Activated B cell treated with CpG ODN at 0.5 μM for 24 hours (primary cell): ENCODE results near the gene STRA6. TPM values are rescaled to one million over a fixed set of nuclear protein-coding genes. Genes with fewer than 3 reads are reported as not detected.

Experiments used
- ATAC-seq: fragments of 200-7000 bp; cut with Tn5 transposase; one replicate; pipeline ENCODE4 v1.10.0; 2021; ENCODE audit warnings: low read depth, mild to moderate bottlenecking, moderate library complexity
- CTCF ChIA-PET: fragments of 350-600 bp; sonication (Branson Sonifier 250); formaldehyde crosslinking; loops from one replicate; lab custom pipeline; 2021; ENCODE audit warnings: antibody characterized with exemption; lab: Charles Lee
- POLR2A ChIA-PET: fragments of 350-600 bp; sonication (Branson Sonifier 250); formaldehyde crosslinking; loops from one replicate; lab custom pipeline; 2021; ENCODE audit warnings: antibody characterized with exemption; lab: Charles Lee
- DNase-seq: peaks from one replicate; pipeline ENCODE4 v3.0.0; 2022
- H3K27ac Mint-ChIP-seq: one replicate; pipeline ENCODE4 v1.8.0; 2020; ENCODE audit warnings: mixed read lengths
- H3K27me3 Mint-ChIP-seq: one replicate; pipeline ENCODE4 v1.8.0; 2021; ENCODE audit warnings: mixed read lengths
- H3K36me3 Mint-ChIP-seq: one replicate; pipeline ENCODE4 v1.8.0; 2021; ENCODE audit warnings: low read depth, mixed read lengths
- H3K4me1 Mint-ChIP-seq: one replicate; pipeline ENCODE4 v1.8.0; 2021; ENCODE audit warnings: mixed read lengths
- H3K4me3 Mint-ChIP-seq: one replicate; pipeline ENCODE4 v1.8.0; 2020; ENCODE audit warnings: mild to moderate bottlenecking, mixed read lengths
- H3K9me3 Mint-ChIP-seq: one replicate; pipeline ENCODE4 v1.8.0; 2020; ENCODE audit warnings: mixed read lengths
- CTCF ChIP-seq: fragments of 200-600 bp; IDR thresholded peaks from one replicate; pipeline ENCODE4 v1.8.0; 2022; ENCODE audit warnings: antibody characterized with exemption, mild to moderate bottlenecking
- intact Hi-C: fragments of 100-400 bp; cut with micrococcal nuclease; formaldehyde crosslinking; loops from one replicate; pipeline ENCODE4 v1.15.1; 2024
- total RNA-seq: library from RNA; stranded (reverse); gene quantifications from 2 replicates; pipeline ENCODE4 v1.2.3, GENCODE V29; 2022

Gene STRA6
- total RNA-seq, 1 donor from 2014 or later, result not detected

- DNase-seq (no peak), ATAC-seq (no peak)
- intact Hi-C loops, result no loop called here
- H3K36me3 Mint-ChIP-seq, result no peaks in the 10 kb centered on the region
- peaks cover 10% of the 10 kb centered on the region for H3K27me3 Mint-ChIP-seq
- CTCF ChIA-PET, result no interaction called here
- TF ChIP-seq CTCF, result no peak
- POLR2A ChIA-PET, result no interaction called here
- H3K9me3 Mint-ChIP-seq, result peaks cover 2% of the 10 kb centered on the region
- H3K4me3 Mint-ChIP-seq, result no peak overlapping the region
- H3K4me1 Mint-ChIP-seq, result no peaks in the 10 kb centered on the region
- H3K27ac Mint-ChIP-seq, result no peak overlapping the region
Measured at GRCh38 chr15:74214324-74215021, 11.9 kb upstream of the STRA6 start.

GRCh38 chr15:74213858-74214284 lies 11.3 kb upstream of the STRA6 start:
- intact Hi-C loops, result no loop called here
- POLR2A ChIA-PET, result no interaction called here
- no peak overlapping the region for H3K4me3 Mint-ChIP-seq

GRCh38 chr15:74212494-74212893 lies 9.9 kb upstream of the STRA6 start:
- Mint-ChIP-seq H3K4me3 (no peak overlapping the region), H3K27ac (no peak overlapping the region), H3K4me1 (no peaks in the 10 kb centered on the region), H3K27me3 (peaks cover 10% of the 10 kb centered on the region), H3K36me3 (no peaks in the 10 kb centered on the region), H3K9me3 (peaks cover 2% of the 10 kb centered on the region)
- ATAC-seq (no peak), DNase-seq (no peak)
- ChIA-PET POLR2A (no interaction called here), CTCF (no interaction called here)
- TF ChIP-seq CTCF, result no peak
- intact Hi-C loops, result no loop called here

More at GRCh38 chr15:74213858-74214284, 11.3 kb upstream of the STRA6 start:
- DNase-seq (no peak), ATAC-seq (no peak)
- CTCF ChIA-PET, result no interaction called here
- Mint-ChIP-seq H3K36me3 (no peaks in the 10 kb centered on the region), H3K27ac (no peak overlapping the region), H3K27me3 (peaks cover 6% of the 10 kb centered on the region), H3K9me3 (peaks cover 2% of the 10 kb centered on the region), H3K4me1 (no peaks in the 10 kb centered on the region)
- TF ChIP-seq CTCF, result no peak

- ATAC-seq (no peak), DNase-seq (no peak)
- Mint-ChIP-seq H3K4me1 (no peaks in the 10 kb centered on the region), H3K27ac (no peak overlapping the region), H3K9me3 (peaks cover 2% of the 10 kb centered on the region), H3K36me3 (no peaks in the 10 kb centered on the region), H3K27me3 (peaks cover 14% of the 10 kb centered on the region), H3K4me3 (no peak overlapping the region)
- POLR2A ChIA-PET, result no interaction called here
- intact Hi-C loops, result no loop called here
- CTCF ChIA-PET, result no interaction called here
- no peak for TF ChIP-seq CTCF
Measured at GRCh38 chr15:74211656-74212055, 9.1 kb upstream of the STRA6 start.

- Mint-ChIP-seq H3K36me3 (no peaks in the 10 kb centered on the region), H3K4me1 (no peaks in the 10 kb centered on the region)
Measured at GRCh38 chr15:74210729-74211128, 8.1 kb upstream of the STRA6 start.

More at GRCh38 chr15:74210729-74211128, 8.1 kb upstream of the STRA6 start:
- DNase-seq, result no peak
- no peak overlapping the region for H3K4me3 Mint-ChIP-seq
- TF ChIP-seq CTCF, result no peak
- intact Hi-C loops, result no loop called here
- H3K27ac Mint-ChIP-seq, result no peak overlapping the region
- CTCF ChIA-PET, result no interaction called here
- no peak for ATAC-seq
- peaks cover 14% of the 10 kb centered on the region for H3K27me3 Mint-ChIP-seq
- peaks cover 2% of the 10 kb centered on the region for H3K9me3 Mint-ChIP-seq
- POLR2A ChIA-PET, result no interaction called here
